GM21381 (cell line): ENCODE results near the gene UNC93A.
"Not testable (repeated sequence)": the region's sequence is repeated elsewhere in the genome, so short reads cannot be mapped to it uniquely, and the experiment has no call there.

Source experiments
- ATAC-seq: cut with Tn5 transposase; IDR thresholded peaks from one replicate; pipeline ENCODE4 v1.9.1; 2021; ENCODE audit warnings: mild to moderate bottlenecking, moderate library complexity; ENCODE audit not compliant: unreplicated experiment

The UNC93A gene

DNA sequence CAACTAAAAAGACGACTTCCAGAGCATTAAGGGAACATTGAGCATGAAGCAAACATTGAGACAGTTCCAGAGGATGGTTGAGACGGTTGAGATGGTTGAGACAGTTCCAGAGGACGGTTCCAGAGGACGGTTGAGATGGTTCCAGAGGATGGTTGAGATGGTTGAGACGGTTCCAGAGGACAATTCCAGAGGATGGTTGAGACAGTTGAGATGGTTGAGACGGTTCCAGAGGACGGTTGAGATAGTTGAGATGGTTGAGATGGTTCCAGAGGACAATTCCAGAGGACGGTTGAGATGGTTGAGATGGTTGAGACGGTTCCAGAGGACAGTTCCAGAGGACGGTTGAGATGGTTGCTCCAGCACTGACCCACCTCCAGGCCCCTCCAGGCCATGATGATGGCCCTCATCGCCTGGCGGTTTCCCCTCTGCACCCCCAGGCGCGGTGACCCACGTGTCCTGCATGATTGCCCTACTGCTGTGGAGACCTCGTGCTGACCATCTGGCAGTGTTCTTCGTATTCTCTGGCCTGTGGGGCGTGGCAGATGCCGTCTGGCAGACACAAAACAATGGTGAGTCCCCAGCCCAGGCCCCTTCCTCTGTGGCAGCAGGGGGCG lies 16.3 kb downstream of the UNC93A start:
- ATAC-seq: no peak

DNA sequence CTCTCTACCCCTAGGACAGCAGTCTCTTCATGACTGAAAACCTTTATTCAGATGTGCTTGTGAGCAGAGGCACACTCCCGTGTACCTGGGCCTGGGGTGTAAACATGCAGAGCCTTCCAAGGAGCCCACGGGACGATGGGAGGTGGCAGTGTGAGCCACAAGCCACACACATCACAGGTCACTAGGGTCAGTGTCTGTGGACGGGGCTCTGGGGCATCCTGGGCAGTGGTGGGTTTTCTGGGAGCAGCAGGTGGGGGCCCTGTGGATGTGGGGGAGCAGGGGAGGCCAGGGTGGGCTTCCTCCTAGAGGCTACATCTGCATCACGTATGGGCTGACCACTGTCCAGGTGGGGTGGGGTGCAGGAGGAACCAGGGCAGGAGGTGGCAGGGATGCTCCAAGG lies 17.1 kb downstream of the UNC93A start:
- no peak for ATAC-seq

DNA sequence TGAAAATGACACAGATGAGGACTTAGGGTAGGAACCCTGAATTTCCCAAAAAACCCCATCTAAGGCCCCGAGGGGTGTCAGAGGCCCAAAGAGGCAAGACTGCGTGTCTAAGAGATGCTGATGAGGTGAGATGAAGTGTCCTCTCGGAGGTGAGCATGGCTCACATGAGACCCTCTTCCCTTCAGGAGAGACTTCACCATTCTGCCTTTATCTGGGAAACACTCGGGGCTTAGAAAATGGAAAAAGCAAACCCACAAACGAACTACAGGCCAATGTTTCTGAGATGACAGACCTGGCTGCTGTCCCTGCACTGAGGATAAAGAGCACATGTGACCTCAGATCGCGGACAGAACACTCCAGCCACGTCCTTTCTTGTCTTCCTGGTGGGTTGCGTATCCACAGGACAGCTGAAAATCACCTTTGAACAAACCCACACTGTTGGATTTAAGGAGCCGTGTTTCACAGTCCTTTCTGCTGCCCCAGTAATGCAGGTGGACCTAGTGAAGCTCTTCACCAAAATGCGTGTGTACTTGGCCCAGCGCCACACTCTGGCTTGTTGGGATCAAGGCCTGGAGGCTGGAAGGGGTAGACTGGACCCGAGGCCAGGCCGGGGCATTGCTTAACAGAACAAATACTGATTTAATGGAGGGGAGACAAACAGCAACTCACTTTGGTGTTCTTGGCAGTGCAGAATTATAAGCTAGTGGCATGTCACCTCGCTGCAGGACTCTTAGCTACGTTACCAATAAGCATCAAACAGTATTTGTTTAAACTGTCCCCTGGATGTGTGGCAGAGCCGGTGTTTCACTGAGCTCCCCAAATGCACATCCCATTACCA lies 18.5 kb downstream of the UNC93A start:
- ATAC-seq: not testable (repeated sequence)

- no peak for ATAC-seq
Measured at GRCh38 chr6:167311286-167311685, 20.2 kb downstream of the UNC93A start.

GRCh38 chr6:167311691-167312090 lies 20.6 kb downstream of the UNC93A start:
- not testable (repeated sequence) for ATAC-seq

DNA sequence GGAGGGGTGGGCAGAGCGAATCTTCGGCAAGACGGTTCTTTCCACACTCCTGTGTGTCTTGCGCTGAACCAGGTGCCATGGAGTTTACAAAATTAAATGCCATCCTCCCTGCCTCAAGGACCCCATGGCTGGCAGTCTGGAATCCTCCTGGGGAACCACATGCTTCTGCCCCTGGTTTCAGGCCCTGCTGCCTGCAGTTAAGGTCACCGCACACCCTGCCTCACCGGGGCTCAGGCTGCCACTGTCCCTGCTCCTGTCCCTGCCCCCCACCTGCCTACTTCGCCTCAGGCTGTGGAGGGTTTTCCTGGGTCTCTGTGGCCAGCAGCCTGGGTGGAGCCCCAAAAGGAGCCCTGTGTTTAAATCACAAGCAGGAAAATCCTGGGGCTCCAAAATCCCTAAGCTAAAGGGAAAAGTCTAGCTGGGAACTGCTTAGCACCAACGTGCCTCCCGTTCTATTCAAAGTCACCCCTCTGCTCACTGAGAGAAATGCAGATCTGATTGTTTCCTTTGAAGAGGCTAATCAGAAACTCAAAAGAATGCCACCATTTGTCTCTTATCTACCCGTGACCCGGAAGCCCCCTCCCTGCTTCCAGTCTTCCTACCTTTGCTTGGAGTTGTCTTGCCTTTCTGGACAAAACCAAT lies 23.2 kb downstream of the UNC93A start:
- ATAC-seq: no peak

DNA sequence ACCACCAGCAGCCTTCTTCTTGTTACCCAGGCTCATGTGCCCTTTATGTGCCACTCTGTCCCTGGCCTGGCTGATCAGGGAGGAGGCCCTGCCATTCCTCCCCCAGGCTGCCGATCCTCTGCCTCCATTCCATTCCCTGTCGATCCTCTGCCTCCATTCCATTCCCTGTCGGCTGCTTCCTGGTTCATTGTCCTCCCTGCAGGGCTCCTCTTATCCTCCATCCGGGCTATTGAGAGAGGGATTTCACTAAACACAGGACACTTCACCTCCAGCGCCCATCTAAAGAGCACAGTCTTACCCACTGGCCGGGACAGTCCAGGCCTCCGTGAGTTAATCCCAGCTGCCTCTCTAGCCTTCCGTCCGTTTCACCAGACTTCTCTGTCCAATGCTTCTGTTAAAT lies 26.1 kb downstream of the UNC93A start:
- no peak for ATAC-seq

- ATAC-seq: not testable (repeated sequence)
Measured at GRCh38 chr6:167318354-167318753, 27.2 kb downstream of the UNC93A start.

DNA sequence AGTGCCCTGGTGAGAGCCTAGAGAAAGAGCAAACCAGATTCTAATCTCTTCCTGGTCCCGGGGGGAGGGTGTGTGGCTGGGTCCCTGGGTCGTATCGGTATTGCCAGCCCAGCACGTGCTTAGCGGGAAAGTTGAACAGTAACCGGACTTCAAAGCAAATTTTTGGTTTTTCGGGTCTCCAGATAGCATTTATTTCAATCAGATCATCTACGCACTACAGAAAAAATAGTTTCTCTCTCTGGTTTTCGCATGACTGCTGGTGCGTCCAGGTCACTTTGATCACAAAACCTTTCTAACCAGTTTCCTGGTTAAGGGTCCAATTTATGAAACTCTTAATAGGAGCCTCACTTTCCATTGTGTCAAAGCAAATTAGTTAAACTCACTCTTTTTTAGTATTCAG lies 27.7 kb downstream of the UNC93A start:
- ATAC-seq: not testable (repeated sequence)

- not testable (repeated sequence) for ATAC-seq
Measured at GRCh38 chr6:167319856-167320753, 29.0 kb downstream of the UNC93A start.

DNA sequence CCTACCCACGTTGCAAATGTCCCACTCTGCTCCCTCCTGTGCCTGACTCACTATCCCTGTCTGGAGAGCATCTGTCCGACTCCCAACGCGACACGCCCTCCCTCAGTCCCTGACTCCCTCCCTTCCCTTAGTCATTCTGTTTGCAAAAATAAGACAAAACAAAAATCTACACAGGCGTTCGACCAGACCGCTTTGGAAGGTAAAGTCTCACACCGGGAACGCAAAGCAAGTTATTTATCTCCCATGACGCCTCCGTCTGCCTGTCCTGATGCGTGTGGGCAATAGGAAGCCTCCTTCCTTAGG lies 29.6 kb downstream of the UNC93A start:
- ATAC-seq: not testable (repeated sequence)

GRCh38 chr6:167321185-167321584 lies 30.1 kb downstream of the UNC93A start:
- not testable (repeated sequence) for ATAC-seq

GRCh38 chr6:167323111-167323510 lies 32.0 kb downstream of the UNC93A start:
- ATAC-seq: no peak

GRCh38 chr6:167324111-167324510 lies 33.0 kb downstream of the UNC93A start:
- ATAC-seq: no peak

DNA sequence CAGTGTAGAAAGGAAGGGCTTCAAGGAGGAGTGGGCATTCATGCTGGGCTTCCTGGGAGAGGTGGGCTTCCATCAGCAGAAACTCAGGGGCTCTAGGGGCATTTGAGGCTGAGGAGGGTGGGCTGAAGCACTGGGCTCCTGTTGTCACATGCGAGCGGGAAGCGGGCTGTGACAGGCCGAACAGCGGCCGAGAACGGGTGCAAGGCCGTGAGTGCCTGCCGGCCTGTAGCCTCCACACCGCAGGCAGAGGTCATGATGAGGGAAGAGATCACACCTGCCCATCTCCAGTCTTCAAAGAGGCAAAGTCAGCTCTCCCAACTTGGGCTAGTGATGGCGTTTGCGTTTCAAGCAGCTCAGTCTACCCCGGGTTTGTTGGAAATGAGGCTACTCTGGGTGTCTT lies 34.7 kb downstream of the UNC93A start:
- no peak for ATAC-seq

- ATAC-seq: no peak
Measured at GRCh38 chr6:167327391-167327790, 36.3 kb downstream of the UNC93A start.

DNA sequence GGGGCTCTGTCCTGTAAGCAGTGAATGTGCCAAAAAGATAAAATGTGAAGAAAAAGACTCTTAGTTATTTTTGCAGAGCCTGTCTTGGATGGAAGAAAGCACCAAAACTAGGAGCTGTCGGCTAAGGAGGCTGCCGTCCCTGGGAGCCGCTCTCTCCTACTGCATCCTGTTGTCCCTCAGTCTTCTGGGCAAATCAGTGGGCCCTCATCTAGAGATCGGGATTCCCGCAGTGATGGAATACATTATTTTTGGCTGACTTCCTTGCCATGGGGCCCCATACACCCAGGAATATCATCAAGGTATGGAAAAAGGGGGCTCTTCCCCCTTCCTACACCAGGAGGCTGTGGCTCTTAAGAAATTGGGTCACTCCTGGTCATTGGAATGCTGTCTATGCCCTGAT lies 37.0 kb downstream of the UNC93A start:
- ATAC-seq: no peak

- ATAC-seq: no peak
Measured at GRCh38 chr6:167329014-167329413, 37.9 kb downstream of the UNC93A start.

DNA sequence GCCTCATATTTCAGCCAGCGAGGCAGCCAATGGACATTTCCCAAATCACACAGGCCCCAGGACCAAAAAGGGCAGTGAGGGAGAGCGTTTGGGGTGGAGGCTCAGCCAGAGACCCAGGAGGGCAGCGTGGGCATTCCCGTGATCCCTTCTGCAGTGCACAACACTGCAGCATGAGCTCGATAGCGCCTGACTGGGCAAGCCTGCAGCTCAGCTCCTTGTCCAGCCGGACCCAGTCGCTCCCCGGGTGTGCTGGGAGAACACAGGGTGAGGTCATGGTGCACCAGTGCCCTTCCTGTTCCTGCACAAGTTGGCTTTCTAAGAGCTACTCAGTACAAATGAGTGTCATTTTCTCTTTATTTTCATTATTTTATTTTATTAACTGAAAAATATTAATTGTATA lies 39.6 kb downstream of the UNC93A start:
- ATAC-seq: no peak

DNA sequence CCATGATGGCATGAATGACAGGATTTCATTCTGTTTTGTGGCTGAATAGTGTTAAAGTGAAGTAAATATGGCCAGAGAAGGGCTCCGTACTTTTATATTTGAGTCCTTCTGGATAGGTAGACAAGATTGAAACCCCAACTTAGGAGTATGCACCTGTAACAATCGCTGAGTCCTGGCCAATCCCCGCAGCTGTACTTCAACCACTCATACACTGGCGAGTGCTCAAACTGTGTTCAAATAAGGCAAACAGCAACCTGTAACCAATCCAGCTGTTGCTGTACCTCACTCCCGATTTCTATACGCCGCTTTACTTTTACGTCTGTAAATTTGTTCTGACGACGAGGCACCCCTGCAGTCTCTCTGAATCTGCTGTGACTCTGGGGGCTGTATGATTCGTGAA lies 40.5 kb downstream of the UNC93A start:
- no peak for ATAC-seq
